Left lung (tissue), 10 donors: ENCODE results near the gene KLK8. TPM values are rescaled to one million over a fixed set of nuclear protein-coding genes. Genes with fewer than 3 reads are reported as not detected.
"Not testable (repeated sequence)": the region's sequence is repeated elsewhere in the genome, so short reads cannot be mapped to it uniquely, and the experiment has no call there.

Experiments used
- ATAC-seq: fragments of 200-7000 bp; cut with Tn5 transposase; one replicate; pipeline ENCODE4 v1.9.1; 2020; ENCODE audit warnings: moderate library complexity
- DNase-seq, 4 donors: peaks; one replicate each; pipeline ENCODE4 v3.0.0-alpha.2; 2013 to 2020
- H3K27ac ChIP-seq, 2 donors: fragments of 200-600 bp; sonication (generic) in 1 of 2; one replicate each; pipeline versions ENCODE4 v1.5.0 to v1.8.0; 2020 to 2021
- H3K27me3 ChIP-seq, 2 donors: fragments of 200-600 bp; sonication (generic) in 1 of 2; one replicate each; pipeline versions ENCODE4 v1.5.0 to v1.8.0; 2020 to 2021
- H3K36me3 ChIP-seq, 2 donors: fragments of 200-600 bp; sonication (generic) in 1 of 2; one replicate each; pipeline versions ENCODE4 v1.5.0 to v1.8.0; 2020 to 2021
- H3K4me1 ChIP-seq, 2 donors: fragments of 200-600 bp; one replicate each; pipeline ENCODE4 v1.8.0; 2021
- H3K4me3 ChIP-seq, 2 donors: fragments of 200-600 bp; sonication (generic) in 1 of 2; one replicate each; pipeline versions ENCODE4 v1.5.0 to v1.8.0; 2020 to 2021; ENCODE audit warnings: mild to moderate bottlenecking in 1 of 2
- H3K9me3 ChIP-seq, 2 donors: fragments of 200-600 bp; sonication (generic) in 1 of 2; one replicate each; pipeline versions ENCODE4 v1.5.0 to v1.8.0; 2020 to 2021
- CTCF ChIP-seq, 2 donors: fragments of 200-600 bp; sonication (generic) in 1 of 2; IDR thresholded peaks; one replicate each; pipeline versions ENCODE4 v1.5.0 to v1.8.0; 2021; ENCODE audit warnings: antibody characterized with exemption in 2 of 2
- intact Hi-C, 2 donors: fragments of 100-400 bp; cut with DNase I; formaldehyde crosslinking; loops; one replicate each; pipeline versions ENCODE4 v1.11.2 to v1.14.2; 2022
- polyA plus RNA-seq, 6 donors: library from polyadenylated mRNA; unstranded; fragments of 120-200 nt; gene quantifications; one replicate each; pipeline ENCODE4 v1.2.1, GENCODE V29; 2013; ENCODE audit not compliant: insufficient read length in 6 of 6
- total RNA-seq, 2 donors: library from RNA; stranded (reverse); fragmentation: NEBNext Ultra II Directional; extraction: Animal tissue kit (Norgen Biotek cat#: 25700); gene quantifications; one replicate each; pipeline ENCODE4 v1.2.1, GENCODE V29; 2021
- donor health status: DM: no; HTN: yes; CAD: no.
- donor health status: DM: no; HTN: no; CAD: no.

The KLK8 gene
- total and polyA plus RNA-seq, 8 donors, result 0.24 TPM; not detected in 7

GRCh38 chr19:50977626-50978025, 23.8 kb downstream of the KLK8 start:
- Histone ChIP-seq H3K27me3 (peaks cover 0 to 52% of the 10 kb centered on the region in 2 donors), H3K9me3 (no peaks in the 10 kb centered on the region), H3K36me3 (no peaks in the 10 kb centered on the region), H3K4me3 (no peak overlapping the region), H3K27ac (no peak overlapping the region), H3K4me1 (no peaks in the 10 kb centered on the region)
- no peak for ATAC-seq
- no peak for TF ChIP-seq CTCF (IDR thresholded peaks at IDR 0.05)
- intact Hi-C loops, result no loop called here
- DNase-seq, result no peak

GRCh38 chr19:50975766-50976165, 25.6 kb downstream of the KLK8 start:
- Histone ChIP-seq H3K36me3 (no peaks in the 10 kb centered on the region), H3K4me1 (no peaks in the 10 kb centered on the region), H3K9me3 (no peaks in the 10 kb centered on the region), H3K27ac (no peak overlapping the region), H3K4me3 (no peak overlapping the region), H3K27me3 (peaks cover 0 to 68% of the 10 kb centered on the region in 2 donors)
- peak in 2 of 4 donors; percentile 36 to 63 for DNase-seq
- no peak for TF ChIP-seq CTCF (IDR thresholded peaks at IDR 0.05)
- intact Hi-C loops, result no loop called here
- peak; percentile 76 for ATAC-seq

GRCh38 chr19:50974702-50975556, 26.5 kb downstream of the KLK8 start:
- Histone ChIP-seq H3K27me3 (peaks cover 0 to 71% of the 10 kb centered on the region in 2 donors), H3K4me1 (no peaks in the 10 kb centered on the region), H3K9me3 (no peaks in the 10 kb centered on the region), H3K4me3 (no peak overlapping the region), H3K36me3 (no peaks in the 10 kb centered on the region), H3K27ac (no peak overlapping the region)
- peak in 1 of 4 donors; percentile 32 for DNase-seq
- no peak for TF ChIP-seq CTCF (IDR thresholded peaks at IDR 0.05)
- no peak for ATAC-seq
- intact Hi-C loops, result no loop called here

GRCh38 chr19:50972795-50973376, 28.5 kb downstream of the KLK8 start:
- no peak for ATAC-seq
- no peak overlapping the region for H3K27ac ChIP-seq
- intact Hi-C loops, result no loop called here
- H3K36me3 ChIP-seq, result no peaks in the 10 kb centered on the region
- no peak for TF ChIP-seq CTCF (IDR thresholded peaks at IDR 0.05)
- no peaks in the 10 kb centered on the region for H3K9me3 ChIP-seq
- no peaks in the 10 kb centered on the region for H3K4me1 ChIP-seq
- peaks cover 0 to 72% of the 10 kb centered on the region in 2 donors for H3K27me3 ChIP-seq
- DNase-seq, result no peak
- H3K4me3 ChIP-seq, result no peak overlapping the region

GRCh38 chr19:50969810-50970209, 31.6 kb downstream of the KLK8 start:
- DNase-seq, ATAC-seq, H3K36me3 ChIP-seq, H3K4me1 ChIP-seq, H3K9me3 ChIP-seq, H3K4me3 ChIP-seq, intact Hi-C loops, H3K27ac ChIP-seq: not testable (repeated sequence)
- H3K27me3 ChIP-seq, result peaks cover 0 to 78% of the 10 kb centered on the region in 2 donors
